K562 (cell line): ENCODE data around the gene PRMT5. TPM values are rescaled to one million over a fixed set of nuclear protein-coding genes. Genes with fewer than 3 reads are reported as not detected.
A peak's percentile ranks its signal among the peaks of the same experiment; 100 is the strongest.

Source experiments
- BHLHE40 ChIP-seq: IDR thresholded peaks from 2 replicates; pipeline ENCODE4 v1.6.1; 2011; ENCODE audit warnings: low read length, improper control_type of control experiment
- C11orf30 ChIP-seq: fragments of 450-650 bp; IDR thresholded peaks from 2 replicates; pipeline ENCODE4 v1.6.1; 2016; ENCODE audit warnings: low read depth, mild to moderate bottlenecking
- ESRRB ChIP-seq: fragments of 250-450 bp; sonication (Bioruptor Pico); IDR thresholded peaks from 2 replicates; pipeline ENCODE4 v1.5.0; 2020; ENCODE audit warnings: mild to moderate bottlenecking, moderate library complexity, borderline replicate concordance
- FOXJ3 ChIP-seq: sonication (generic); formaldehyde crosslinking; IDR thresholded peaks from 2 replicates; pipeline ENCODE4 v1.4.0; 2020; ENCODE audit warnings: mild to moderate bottlenecking, missing genetic modification reagents
- GABPB1 ChIP-seq: sonication (generic); formaldehyde crosslinking; IDR thresholded peaks from 2 replicates; pipeline ENCODE4 v1.8.0; 2022; ENCODE audit warnings: mild to moderate bottlenecking, missing genetic modification reagents
- MCM2 ChIP-seq: fragments of 450-650 bp; IDR thresholded peaks from 2 replicates; pipeline ENCODE4 v1.6.1; 2017; ENCODE audit warnings: low read depth, mild to moderate bottlenecking
- NR2C2 ChIP-seq, 2 experiments: fragments of 200-800 bp in 1 of 2; sonication (Bioruptor generic) in 1 of 2; sonication (generic) in 1 of 2; formaldehyde crosslinking in 1 of 2; IDR thresholded peaks; 2 replicates each; pipeline versions ENCODE4 v1.6.1 to v1.8.0; 2016 to 2022; ENCODE audit warnings: mild to moderate bottlenecking in 1 of 2, missing compliant biosample characterization in 1 of 2, missing genetic modification characterization in 1 of 2, missing genetic modification reagents in 1 of 2
- NR4A1 ChIP-seq, 2 experiments: fragments of 250-450 bp in 1 of 2; fragments of 450-650 bp in 1 of 2; sonication (Bioruptor Pico) in 1 of 2; IDR thresholded peaks; 2 replicates each; pipeline versions ENCODE4 v1.4.0 to v1.6.1; 2016 to 2020; ENCODE audit warnings: mild to moderate bottlenecking in 2 of 2, missing compliant biosample characterization in 1 of 2, missing genetic modification characterization in 1 of 2, moderate library complexity in 1 of 2
- POLR2B ChIP-seq: fragments of 450-650 bp; IDR thresholded peaks from 2 replicates; pipeline ENCODE4 v1.6.1; 2018; ENCODE audit warnings: low read depth; ENCODE audit not compliant: partially characterized antibody
- TAF7 ChIP-seq: fragments of 450-650 bp; IDR thresholded peaks from 2 replicates; pipeline ENCODE4 v1.6.1; 2016; ENCODE audit warnings: missing genetic modification characterization, missing compliant biosample characterization
- ZNF184 ChIP-seq: sonication (generic); formaldehyde crosslinking; IDR thresholded peaks from 2 replicates; pipeline ENCODE4 v1.5.0; 2020; ENCODE audit warnings: missing genetic modification reagents
- polyA plus RNA-seq, 8 experiments: library from polyadenylated mRNA; depleted of rRNA in 4 of 8; stranded (reverse) in 5 of 8; unstranded in 3 of 8; fragments of >200 nt; fragmentation: Nextera tagmentation in 2 of 8; fragmentation: Illumina TruSeq in 1 of 8; extraction: Ambion mirVana in 2 of 8; extraction: Trizol in 1 of 8; gene quantifications; 2 replicates each; pipeline versions ENCODE4 v1.2.1 to v1.2.3, GENCODE V29; 2011 to 2014; ENCODE audit warnings: inconsistent platforms in 1 of 8, missing spikeins in 1 of 8
- total RNA-seq, 7 experiments: library from RNA; depleted of rRNA in 6 of 7; stranded (reverse); fragments of >200 nt in 6 of 7; fragmentation: Illumina TruSeq in 2 of 7; extraction: Trizol in 2 of 7; gene quantifications; 2 replicates each; pipeline versions ENCODE4 v1.2.1 to v1.2.3, GENCODE V29; 2011 to 2021; ENCODE audit warnings: low replicate concordance in 1 of 7
- TF ChIP-seq, protein P1 (sequence below): sonication (generic); formaldehyde crosslinking; IDR thresholded peaks from 2 replicates; pipeline ENCODE4 v1.4.0; 2020; ENCODE audit warnings: mild to moderate bottlenecking, missing genetic modification reagents
- TF ChIP-seq, protein P2 (sequence below), 2 experiments: fragments of 450-650 bp; IDR thresholded peaks; 2 replicates each; pipeline ENCODE4 v1.6.1; 2016; ENCODE audit warnings: mild to moderate bottlenecking in 2 of 2, borderline replicate concordance in 1 of 2, low read depth in 1 of 2, moderate library complexity in 1 of 2
- TF ChIP-seq, protein P3 (sequence below): fragments of 250-450 bp; sonication (Bioruptor Pico); IDR thresholded peaks from 2 replicates; pipeline ENCODE4 v1.5.1; 2021; ENCODE audit warnings: mild to moderate bottlenecking

The PRMT5 gene
- total and polyA plus RNA-seq, 9 of the 15 experiments (the other 6 are each of a cell fraction or from before 2014, with no cell fraction given): 114 to 552 (median 222) TPM

DNA sequence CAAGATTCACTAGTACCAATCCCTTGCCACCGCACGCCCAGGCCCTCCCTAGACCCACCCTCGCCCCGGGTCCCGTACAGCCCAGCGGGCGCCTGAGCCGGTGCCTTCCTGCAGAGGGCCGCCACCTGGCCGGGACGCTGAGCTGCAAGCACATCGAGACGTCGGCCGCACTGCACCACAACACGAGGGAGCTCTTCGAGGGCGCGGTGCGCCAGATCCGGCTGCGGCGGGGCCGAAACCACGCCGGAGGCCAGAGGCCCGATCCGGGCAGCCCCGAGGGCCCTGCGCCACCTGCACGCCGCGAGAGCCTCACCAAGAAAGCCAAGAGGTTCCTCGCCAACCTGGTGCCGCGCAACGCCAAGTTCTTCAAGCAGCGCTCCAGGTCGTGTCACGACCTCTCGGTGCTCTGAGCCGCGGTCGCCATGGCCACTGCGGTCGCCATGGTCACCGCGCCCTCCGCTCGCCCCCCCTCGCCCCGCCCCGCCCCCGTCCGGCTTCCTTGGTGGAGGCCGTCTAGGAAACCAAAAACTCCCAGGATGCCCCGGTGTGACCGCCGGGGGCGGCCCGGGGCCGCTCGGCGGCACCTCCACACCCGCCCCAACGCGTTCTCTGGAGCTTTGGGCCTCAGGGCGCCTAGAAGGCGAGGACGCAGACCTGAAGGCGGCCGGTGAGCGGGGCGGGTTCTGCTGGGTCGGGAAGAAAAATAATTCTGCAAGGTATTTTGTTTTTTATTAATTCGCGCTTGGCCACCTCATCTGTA lies 42.5 kb downstream of the PRMT5 start (continued):
- TF ChIP-seq NR2C2 (CRISPR knock-in tag; IDR thresholded peaks at IDR 0.05) (0 out of 2 replicates have a peak, but pooled peaks have one; percentile 65), NR2C2 (tag; IDR thresholded peaks at IDR 0.05) (peak; percentile 91), FOXJ3 (CRISPR knock-in tag) (no peak), C11orf30 (no peak), MCM2 (no peak), BHLHE40 (no peak), POLR2B (peak; percentile 73), GABPB1 (CRISPR knock-in tag) (0 out of 2 replicates have a peak, but pooled peaks have one; percentile 54), ESRRB (no peak), TAF7 (tag) (no peak; the same call in 1 of the 2 replicates), ZNF184 (no peak), NR4A1 (CRISPR knock-in tag; IDR thresholded peaks at IDR 0.05) (0 out of 2 replicates have a peak, but pooled peaks have one; percentile 61), NR4A1 (tag; IDR thresholded peaks at IDR 0.05) (no peak)
- TF ChIP-seq, protein P1, sequence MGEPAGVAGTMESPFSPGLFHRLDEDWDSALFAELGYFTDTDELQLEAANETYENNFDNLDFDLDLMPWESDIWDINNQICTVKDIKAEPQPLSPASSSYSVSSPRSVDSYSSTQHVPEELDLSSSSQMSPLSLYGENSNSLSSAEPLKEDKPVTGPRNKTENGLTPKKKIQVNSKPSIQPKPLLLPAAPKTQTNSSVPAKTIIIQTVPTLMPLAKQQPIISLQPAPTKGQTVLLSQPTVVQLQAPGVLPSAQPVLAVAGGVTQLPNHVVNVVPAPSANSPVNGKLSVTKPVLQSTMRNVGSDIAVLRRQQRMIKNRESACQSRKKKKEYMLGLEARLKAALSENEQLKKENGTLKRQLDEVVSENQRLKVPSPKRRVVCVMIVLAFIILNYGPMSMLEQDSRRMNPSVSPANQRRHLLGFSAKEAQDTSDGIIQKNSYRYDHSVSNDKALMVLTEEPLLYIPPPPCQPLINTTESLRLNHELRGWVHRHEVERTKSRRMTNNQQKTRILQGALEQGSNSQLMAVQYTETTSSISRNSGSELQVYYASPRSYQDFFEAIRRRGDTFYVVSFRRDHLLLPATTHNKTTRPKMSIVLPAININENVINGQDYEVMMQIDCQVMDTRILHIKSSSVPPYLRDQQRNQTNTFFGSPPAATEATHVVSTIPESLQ (CRISPR knock-in tag): no peak; the same call in 1 of the 2 replicates
- TF ChIP-seq, protein P2, sequence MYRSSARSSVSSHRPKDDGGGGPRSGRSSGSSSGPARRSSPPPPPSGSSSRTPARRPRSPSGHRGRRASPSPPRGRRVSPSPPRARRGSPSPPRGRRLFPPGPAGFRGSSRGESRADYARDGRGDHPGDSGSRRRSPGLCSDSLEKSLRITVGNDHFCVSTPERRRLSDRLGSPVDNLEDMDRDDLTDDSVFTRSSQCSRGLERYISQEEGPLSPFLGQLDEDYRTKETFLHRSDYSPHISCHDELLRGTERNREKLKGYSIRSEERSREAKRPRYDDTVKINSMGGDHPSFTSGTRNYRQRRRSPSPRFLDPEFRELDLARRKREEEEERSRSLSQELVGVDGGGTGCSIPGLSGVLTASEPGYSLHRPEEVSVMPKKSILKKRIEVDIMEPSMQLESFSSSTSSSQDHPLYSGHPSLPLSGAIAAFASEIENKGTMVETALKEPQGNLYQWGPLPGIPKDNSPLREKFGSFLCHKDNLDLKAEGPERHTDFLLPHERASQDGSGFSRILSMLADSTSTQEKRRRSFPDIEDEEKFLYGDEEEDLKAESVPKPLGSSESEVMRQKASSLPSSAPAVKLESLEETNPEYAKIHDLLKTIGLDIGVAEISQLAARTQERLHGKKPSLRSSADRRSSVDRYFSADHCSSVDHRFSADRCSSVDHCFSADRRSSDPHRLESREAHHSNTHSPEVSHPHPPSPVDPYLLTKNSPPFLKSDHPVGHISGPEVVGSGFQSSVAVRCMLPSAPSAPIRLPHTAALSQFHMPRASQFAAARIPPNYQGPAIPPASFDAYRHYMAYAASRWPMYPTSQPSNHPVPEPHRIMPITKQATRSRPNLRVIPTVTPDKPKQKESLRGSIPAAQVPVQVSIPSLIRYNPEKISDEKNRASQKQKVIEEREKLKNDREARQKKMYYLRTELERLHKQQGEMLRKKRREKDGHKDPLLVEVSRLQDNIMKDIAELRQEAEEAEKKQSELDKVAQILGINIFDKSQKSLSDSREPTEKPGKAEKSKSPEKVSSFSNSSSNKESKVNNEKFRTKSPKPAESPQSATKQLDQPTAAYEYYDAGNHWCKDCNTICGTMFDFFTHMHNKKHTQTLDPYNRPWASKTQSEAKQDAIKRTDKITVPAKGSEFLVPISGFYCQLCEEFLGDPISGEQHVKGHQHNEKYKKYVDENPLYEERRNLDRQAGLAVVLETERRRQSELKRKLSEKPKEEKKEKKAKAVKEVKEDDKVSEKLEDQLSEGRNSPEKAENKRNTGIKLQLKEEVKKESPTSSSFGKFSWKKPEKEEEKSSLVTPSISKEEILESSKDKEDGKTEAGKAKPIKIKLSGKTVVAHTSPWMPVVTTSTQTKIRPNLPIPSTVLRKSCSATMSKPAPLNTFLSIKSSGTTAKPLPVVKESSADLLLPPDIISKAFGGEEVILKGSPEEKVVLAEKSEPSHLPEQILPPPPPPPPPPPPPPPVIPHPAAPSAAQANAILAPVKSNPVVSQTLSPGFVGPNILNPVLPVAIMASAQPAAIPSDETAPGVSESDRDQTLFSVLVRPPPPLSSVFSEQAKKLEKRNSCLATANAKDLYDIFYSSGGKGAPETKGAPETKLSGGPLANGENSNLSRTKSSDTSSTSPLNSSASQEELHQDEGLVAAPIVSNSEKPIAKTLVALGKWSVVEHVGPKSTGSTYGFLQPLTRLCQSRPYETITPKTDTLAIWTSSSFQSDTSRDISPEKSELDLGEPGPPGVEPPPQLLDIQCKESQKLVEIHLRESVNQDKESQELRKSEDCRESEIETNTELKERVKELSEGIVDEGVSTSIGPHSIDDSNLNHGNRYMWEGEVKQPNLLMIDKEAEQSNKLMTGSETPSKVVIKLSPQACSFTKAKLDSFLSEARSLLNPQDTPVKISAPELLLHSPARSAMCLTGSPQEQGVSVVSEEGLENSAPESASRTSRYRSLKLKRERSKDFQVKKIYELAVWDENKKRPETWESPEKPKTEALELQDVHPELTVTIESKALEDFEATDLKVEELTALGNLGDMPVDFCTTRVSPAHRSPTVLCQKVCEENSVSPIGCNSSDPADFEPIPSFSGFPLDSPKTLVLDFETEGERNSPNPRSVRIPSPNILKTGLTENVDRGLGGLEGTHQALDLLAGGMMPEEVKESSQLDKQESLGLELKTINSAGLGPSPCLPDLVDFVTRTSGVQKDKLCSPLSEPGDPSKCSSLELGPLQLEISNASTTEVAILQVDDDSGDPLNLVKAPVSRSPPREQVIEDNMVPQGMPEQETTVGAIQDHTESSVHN (IDR thresholded peaks at IDR 0.05; ENCODE audit: borderline replicate concordance in 1 of 2, low read depth in 1 of 2): no peak
- TF ChIP-seq, protein P3, sequence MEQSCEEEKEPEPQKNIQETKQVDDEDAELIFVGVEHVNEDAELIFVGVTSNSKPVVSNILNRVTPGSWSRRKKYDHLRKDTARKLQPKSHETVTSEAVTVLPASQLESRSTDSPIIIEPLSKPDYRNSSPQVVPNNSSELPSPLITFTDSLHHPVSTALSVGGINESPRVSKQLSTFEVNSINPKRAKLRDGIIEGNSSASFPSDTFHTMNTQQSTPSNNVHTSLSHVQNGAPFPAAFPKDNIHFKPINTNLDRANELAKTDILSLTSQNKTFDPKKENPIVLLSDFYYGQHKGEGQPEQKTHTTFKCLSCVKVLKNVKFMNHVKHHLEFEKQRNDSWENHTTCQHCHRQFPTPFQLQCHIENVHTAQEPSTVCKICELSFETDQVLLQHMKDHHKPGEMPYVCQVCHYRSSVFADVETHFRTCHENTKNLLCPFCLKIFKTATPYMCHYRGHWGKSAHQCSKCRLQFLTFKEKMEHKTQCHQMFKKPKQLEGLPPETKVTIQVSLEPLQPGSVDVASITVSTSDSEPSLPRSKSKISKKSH: no peak
